HG03432 (cell line): ENCODE measurements around the gene CSNK1D.

ENCODE experiments used
- ATAC-seq: cut with Tn5 transposase; IDR thresholded peaks from one replicate; pipeline ENCODE4 v1.9.1; 2021; ENCODE audit warnings: mild to moderate bottlenecking, moderate library complexity; ENCODE audit not compliant: unreplicated experiment

Gene CSNK1D

GRCh38 chr17:82253179-82253544 is 20.3 kb downstream of the CSNK1D start:
- no peak for ATAC-seq

- no peak for ATAC-seq
These were observed 20.9 kb downstream of the CSNK1D start for GRCh38 chr17:82252511-82253178.

DNA sequence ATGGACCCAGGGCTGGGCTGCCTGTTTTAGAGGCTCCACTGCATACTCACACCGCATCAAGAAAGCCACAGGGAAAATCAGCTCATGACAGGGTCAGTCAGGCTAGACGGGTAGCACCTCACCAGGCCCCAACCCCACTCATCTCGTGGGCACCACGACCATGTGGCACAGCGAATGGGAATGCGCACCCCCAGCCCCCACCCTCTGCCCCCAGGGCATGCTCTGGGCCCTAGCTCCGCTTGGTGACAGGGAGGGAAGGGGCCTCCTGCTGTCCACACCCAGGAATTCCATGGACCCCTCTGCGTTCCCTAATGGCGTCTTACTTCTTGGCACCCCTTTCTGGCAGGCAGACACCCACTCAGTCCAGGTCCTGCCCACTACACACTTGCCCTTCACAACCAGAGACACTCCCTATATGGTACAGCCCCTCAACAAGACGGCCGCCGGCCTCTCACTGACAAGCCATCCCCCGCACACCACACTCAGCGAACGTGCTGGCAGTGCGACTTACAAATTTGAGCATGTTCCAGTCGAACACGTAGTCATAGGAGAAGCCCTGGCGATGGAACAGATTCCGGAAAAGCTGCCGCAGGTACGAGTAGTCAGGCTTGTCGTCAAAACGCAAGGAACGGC is 22.5 kb downstream of the CSNK1D start:
- no peak for ATAC-seq

- ATAC-seq = no peak
These were observed 23.5 kb downstream of the CSNK1D start for GRCh38 chr17:82249896-82250581.

DNA sequence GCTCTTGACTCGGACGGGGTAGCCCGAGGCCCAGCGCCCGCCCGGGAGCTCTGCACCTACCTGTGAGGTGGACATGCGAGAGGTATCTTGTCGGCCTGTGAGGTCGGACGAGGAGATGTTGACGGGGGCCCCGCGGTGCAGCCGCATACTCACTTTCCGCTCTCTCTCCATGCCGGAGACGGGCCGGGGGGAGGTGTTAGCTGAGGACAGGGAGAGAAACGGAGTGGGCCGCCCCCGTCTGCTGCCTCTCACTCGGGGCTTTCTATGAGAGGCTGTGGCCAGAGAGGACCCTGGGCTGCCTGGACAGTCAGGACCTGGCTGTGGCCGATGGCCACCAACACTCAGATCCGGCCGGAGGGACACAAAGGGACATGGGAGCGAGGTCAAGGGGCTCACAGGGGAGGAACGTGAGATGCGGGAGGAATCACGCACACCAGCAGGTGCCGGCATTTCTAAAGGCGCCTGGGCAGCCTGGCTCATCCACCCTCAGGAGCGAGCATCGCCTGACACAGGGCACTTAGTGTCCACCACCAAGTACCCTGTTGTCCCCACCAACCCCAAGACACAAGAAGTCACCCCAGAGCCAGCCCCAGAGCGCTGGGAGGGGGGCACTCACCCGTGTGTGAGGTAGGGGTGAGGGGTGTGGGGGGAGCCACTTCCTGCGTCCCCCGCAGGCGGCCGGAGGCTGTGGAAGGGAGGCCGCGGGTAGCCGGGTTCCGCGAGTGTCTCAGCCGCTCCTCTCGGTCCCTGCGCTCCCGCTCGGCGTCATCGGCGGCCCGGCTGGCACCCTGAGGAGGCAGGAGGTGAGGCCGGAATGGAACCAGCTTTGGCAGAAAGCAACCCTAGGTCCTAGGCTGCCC is 24.5 kb downstream of the CSNK1D start:
- no peak for ATAC-seq

DNA sequence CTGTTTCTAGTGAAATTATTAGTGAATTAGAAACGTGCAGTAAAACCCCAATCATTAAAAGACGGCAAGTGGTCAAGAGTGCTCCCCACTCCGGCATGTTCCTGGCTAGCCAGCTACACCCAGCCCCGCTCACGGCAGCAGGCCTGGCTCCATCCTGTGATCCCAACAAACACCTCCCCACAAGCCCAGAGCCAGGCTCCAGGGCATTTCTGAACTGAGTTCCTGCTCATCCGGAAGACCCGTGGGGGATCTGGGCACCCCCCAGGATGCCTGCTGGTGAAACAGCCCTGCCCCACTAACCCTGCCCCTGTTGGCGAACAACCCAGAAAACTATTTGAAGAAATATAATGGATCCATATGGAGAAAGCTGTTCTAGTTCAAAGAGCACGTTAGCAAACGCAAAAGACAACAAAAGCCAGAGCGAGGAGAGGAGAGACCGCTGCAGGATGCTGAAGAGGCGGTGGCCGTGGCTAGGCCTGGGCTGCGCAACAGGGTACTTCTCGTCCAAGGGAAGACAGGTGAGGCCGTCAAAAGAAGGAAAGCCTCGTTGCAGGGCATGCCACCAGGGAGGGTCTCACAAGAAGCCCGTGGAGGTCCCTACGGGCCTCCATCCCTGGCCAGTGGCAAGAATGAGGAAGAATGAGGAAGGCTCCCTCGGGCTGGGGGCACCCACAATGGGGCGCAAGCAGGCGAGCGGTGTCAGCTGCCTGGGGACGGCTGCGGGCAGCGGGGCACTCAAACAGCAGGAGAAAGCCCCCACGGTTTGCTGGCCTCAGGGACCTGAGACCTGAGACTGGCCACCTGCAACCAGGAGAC is 25.4 kb downstream of the CSNK1D start:
- ATAC-seq = no peak

- ATAC-seq = no peak
These were observed 26.2 kb downstream of the CSNK1D start for GRCh38 chr17:82247182-82247823.

DNA sequence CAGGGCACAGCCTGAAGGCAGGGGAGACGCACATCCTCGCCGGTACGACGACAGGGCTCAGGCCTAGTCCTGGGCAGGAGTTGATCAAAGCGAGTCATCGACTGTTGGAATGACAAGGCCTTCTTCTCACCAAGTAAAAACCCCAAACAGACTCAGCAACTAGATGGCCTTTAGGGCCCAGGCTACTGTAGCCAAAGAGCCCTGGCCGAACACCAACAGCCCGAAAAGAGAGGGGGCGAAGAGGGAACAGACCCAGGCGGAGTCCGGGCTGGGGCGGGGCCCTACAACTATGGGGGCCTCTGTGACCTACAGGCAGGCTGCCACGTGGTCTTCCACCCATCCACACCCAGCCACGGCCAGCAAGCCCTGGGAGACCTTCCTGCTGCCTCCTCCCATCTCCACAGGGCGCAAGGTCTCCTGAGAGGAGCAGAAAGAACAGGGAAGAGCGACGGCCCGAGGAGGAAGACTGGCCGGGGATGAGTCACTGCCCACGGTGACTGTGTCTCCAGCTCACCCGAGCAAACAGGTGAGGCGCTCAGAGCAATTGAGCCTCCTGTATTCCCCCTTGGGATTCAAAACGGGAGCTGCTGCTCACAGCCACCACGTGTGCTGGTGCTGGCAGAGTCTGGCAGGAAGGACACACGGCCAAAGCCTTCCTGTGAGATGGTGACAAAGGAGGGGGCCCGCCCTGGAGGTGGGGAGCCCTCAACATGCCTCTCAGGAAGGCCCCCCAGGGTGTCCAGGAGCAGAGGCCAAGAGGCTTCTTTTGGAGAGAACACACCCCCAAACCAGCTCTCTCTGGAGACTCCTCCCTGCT is 26.9 kb downstream of the CSNK1D start:
- no peak for ATAC-seq

DNA sequence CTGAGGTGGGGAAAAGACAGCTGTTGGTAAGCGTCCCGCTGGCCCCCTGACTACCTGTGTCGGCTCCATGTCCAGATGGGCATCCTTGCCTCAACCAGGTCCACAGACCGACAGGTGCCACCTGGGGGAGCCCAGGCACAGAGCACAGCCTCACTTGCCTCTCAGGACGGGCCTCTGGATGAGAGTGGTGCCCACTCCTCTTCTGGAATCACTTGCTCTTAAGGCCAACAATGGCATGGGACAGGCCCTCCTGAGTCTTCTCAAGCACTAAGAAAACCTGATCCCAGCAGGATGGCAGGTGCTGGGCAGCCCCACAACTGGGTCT is 27.5 kb downstream of the CSNK1D start:
- no peak for ATAC-seq

GRCh38 chr17:82245134-82246039 is 28.1 kb downstream of the CSNK1D start:
- no peak for ATAC-seq

GRCh38 chr17:82244413-82245133 is 28.9 kb downstream of the CSNK1D start:
- ATAC-seq = no peak

DNA sequence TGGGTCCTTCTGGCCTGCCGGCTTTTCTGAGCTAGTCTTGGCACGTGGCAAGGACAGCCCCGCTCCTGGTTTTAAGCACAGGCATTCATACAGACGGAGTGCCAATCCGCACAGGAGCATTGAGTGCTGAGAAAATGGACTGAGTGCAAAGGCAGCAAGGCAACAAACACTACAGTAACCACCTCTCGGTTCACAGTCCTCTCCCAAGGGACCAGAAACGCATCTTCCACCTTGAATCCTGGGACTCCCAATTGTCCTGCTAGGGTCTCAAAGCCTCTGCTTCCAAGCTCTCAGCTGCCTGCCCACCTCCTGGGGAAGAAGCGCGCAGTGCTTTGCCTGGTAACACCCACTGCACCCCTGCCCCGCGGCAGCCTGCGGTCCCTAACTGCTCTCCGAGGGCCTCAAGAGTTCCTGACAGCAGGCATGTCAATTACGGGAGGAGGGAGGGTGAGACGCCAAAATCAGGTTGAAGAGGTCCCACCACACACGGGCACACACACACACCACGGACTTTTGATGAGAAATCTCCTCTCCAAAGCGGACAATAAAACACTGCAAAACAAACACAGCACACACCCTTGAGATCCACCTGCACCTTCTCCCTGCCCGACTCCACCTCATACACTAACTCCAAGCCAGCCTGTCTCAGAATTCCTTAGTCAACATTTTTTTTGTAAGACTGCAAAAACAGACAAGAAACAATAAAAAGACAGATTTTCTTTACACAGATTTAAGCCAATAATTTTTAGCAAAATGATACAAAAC is 29.7 kb downstream of the CSNK1D start:
- ATAC-seq = no peak

- ATAC-seq = no peak
These were observed 30.4 kb downstream of the CSNK1D start for GRCh38 chr17:82242977-82243647.

DNA sequence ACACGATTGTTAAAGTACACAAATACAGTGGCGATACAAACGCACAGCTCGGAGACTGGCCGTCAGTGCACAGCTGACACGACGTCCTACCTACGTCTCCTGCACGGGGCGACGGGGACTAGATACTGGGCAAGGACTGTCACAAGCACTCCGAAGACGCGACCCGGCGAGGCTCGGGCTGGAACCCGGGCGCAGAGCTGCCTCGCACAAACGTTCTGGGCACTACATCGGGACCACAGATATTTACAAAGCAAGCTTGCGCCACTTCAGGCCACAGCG is 30.9 kb downstream of the CSNK1D start:
- ATAC-seq = no peak

DNA sequence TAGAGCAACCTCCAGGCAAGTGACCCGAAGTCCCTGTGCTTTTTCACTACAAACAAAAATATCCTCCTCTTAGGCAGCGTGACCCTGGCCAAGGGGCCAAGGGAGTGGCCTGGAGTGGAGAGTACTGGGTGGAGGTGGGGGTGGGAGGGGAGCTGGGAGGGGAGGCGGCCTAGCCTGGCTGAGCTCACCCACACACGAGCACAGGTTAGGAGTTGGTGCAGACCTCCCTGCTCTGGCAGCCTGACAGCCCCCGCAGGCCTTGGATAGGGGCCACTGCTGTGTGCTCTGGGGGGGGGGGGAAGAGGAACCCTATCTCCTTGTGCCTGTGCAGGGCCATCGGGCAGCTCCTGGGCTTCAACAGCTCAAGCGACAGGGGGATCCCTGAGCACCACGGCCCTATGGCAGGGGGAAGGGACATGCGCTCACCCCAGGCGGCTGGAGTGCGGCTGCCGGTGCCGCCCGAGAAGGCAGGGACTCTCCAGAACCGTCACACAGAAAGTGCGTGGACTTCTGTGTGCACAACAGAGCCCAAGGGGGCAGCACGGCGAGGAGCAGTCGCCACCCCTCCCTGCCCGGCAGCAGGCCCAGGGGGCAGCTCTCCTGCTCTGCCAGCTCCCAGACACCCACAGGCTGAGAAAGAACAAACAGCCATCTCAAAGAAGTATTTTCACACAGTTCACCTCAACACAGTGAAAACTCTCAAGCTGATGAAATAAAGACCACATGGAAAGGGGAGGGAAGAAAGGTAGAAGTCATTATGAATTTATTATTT is 31.4 kb downstream of the CSNK1D start:
- ATAC-seq = no peak
